OCI-LY1 (cell line): ENCODE measurements around the gene ADAM12.

Experiments used
- EZH2 ChIP-seq: fragments of 200-600 bp; sonication (generic), shearing (Covaris generic); IDR thresholded peaks from 2 replicates; pipeline ENCODE4 v1.8.0; 2017; ENCODE audit warnings: borderline replicate concordance, mixed run types, mild to moderate bottlenecking, antibody characterized with exemption, low read length, moderate library complexity, mixed read lengths
- TF ChIP-seq, protein P1 (sequence below): fragments of 200-600 bp; sonication (generic), shearing (Covaris generic); IDR thresholded peaks from 2 replicates; pipeline ENCODE4 v1.5.1; 2017; ENCODE audit warnings: mild to moderate bottlenecking, antibody characterized with exemption, low read length, moderate library complexity, mixed read lengths

DNA sequence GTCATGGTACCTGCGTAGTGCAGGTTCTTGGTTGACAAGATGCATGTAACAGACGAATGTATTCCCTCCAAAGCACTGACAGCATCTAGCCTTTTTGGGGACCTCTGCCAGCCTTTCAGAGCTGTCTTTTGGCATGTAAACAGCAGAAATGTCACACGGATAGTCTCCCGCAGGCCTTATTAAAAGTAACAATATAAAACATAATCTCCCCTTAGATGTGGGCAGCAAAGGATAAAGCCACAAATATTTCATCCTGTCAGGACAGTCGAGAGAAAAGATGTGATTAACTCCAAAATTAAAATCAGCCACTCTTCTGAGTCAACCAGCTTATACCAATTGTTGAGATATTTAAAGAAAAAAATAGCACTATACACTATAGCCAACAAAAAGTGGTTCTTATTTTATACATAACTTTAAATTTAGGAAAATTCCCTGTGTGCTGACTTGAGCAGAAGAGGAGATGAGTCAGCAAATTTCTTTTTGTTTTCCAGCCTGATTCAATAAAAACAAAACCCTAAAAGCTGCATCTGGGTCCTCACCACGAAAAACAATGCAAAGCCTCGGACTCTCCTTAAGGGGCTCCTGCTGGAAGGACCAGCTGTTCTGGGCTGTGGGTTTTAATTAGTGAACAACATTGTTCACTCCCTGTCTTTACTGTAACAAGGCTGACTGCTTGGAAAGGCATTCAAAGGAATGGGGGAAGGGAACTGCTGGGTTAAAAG, 240.2 kb downstream of the ADAM12 start:
- TF ChIP-seq, protein P1, sequence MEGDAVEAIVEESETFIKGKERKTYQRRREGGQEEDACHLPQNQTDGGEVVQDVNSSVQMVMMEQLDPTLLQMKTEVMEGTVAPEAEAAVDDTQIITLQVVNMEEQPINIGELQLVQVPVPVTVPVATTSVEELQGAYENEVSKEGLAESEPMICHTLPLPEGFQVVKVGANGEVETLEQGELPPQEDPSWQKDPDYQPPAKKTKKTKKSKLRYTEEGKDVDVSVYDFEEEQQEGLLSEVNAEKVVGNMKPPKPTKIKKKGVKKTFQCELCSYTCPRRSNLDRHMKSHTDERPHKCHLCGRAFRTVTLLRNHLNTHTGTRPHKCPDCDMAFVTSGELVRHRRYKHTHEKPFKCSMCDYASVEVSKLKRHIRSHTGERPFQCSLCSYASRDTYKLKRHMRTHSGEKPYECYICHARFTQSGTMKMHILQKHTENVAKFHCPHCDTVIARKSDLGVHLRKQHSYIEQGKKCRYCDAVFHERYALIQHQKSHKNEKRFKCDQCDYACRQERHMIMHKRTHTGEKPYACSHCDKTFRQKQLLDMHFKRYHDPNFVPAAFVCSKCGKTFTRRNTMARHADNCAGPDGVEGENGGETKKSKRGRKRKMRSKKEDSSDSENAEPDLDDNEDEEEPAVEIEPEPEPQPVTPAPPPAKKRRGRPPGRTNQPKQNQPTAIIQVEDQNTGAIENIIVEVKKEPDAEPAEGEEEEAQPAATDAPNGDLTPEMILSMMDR, result no peak
- TF ChIP-seq EZH2, result no peak
